GM23248 (cell line): ENCODE data around the gene NFKBIB. TPM values are rescaled to one million over a fixed set of nuclear protein-coding genes. Genes with fewer than 3 reads are reported as not detected.

Experiments used
- DNase-seq: peaks from one replicate; pipeline ENCODE4 v3.0.0-alpha.2; 2015
- H2AFZ ChIP-seq: fragments of 200-600 bp; sonication (generic); 2 replicates; pipeline ENCODE4 v1.6.1; 2016; ENCODE audit warnings: antibody characterized with exemption
- H3F3A ChIP-seq: fragments of 200-600 bp; sonication (generic); 2 replicates; pipeline ENCODE4 v1.6.1; 2016; ENCODE audit warnings: mild to moderate bottlenecking, antibody characterized with exemption, mixed run types; ENCODE audit not compliant: insufficient read depth
- H3K27ac ChIP-seq: fragments of 200-600 bp; sonication (generic); 2 replicates; pipeline ENCODE4 v1.5.1; 2016; ENCODE audit warnings: mild to moderate bottlenecking
- H3K27me3 ChIP-seq: fragments of 200-600 bp; sonication (generic); replicated peaks from 2 replicates; pipeline ENCODE4 v1.6.1; 2016; ENCODE audit warnings: mild to moderate bottlenecking; ENCODE audit not compliant: insufficient read depth
- H3K36me3 ChIP-seq: fragments of 200-600 bp; sonication (generic); 2 replicates; pipeline ENCODE4 v1.6.1; 2016; ENCODE audit warnings: low read depth, mild to moderate bottlenecking
- H3K4me1 ChIP-seq: fragments of 200-600 bp; sonication (generic); 2 replicates; pipeline ENCODE4 v1.6.1; 2016; ENCODE audit warnings: mild to moderate bottlenecking; ENCODE audit not compliant: insufficient read depth
- H3K4me2 ChIP-seq: fragments of 200-600 bp; sonication (generic); one replicate; pipeline ENCODE4 v1.6.1; 2016; ENCODE audit warnings: mild to moderate bottlenecking; ENCODE audit not compliant: unreplicated experiment
- H3K4me3 ChIP-seq: fragments of 200-600 bp; sonication (generic); 2 replicates; pipeline ENCODE4 v1.5.1; 2016; ENCODE audit warnings: mild to moderate bottlenecking
- H3K79me2 ChIP-seq: fragments of 200-600 bp; sonication (generic); 2 replicates; pipeline ENCODE4 v1.6.1; 2016; ENCODE audit warnings: mild to moderate bottlenecking; ENCODE audit not compliant: insufficient read depth
- H3K9ac ChIP-seq: fragments of 200-600 bp; sonication (generic); 2 replicates; pipeline ENCODE4 v1.6.1; 2016; ENCODE audit warnings: mild to moderate bottlenecking
- H3K9me2 ChIP-seq: fragments of 200-600 bp; sonication (generic); 2 replicates; pipeline ENCODE4 v1.6.1; 2016; ENCODE audit warnings: mixed run types, mild to moderate bottlenecking, moderate library complexity; ENCODE audit not compliant: insufficient read depth
- H3K9me3 ChIP-seq: fragments of 200-600 bp; sonication (generic); one replicate; pipeline ENCODE4 v1.6.1; 2017; ENCODE audit warnings: low read depth
- H4K20me1 ChIP-seq: fragments of 200-600 bp; sonication (generic); 2 replicates; pipeline ENCODE4 v1.6.0; 2016; ENCODE audit not compliant: insufficient read depth
- EZH2 ChIP-seq: fragments of 200-600 bp; sonication (generic); IDR thresholded peaks from 2 replicates; pipeline ENCODE4 v1.6.1; 2018; ENCODE audit warnings: antibody characterized with exemption, mild to moderate bottlenecking; ENCODE audit not compliant: insufficient read depth, poor library complexity, severe bottlenecking
- EZH2phosphoT487 ChIP-seq: fragments of 200-600 bp; sonication (generic); IDR thresholded peaks from 2 replicates; pipeline ENCODE4 v1.6.1; 2018; ENCODE audit warnings: antibody characterized with exemption, moderate library complexity, mild to moderate bottlenecking, low read depth; ENCODE audit not compliant: insufficient read depth
- WGBS, 2 experiments: methylation state at CpG; one replicate each; pipeline ENCODE4 v1.1.6; 2015 to 2017; ENCODE audit warnings: low lambda C conversion rate in 2 of 2, low coverage in 1 of 2; ENCODE audit errors: missing lambda C conversion rate in 2 of 2; 5-methylcytosine and 5-hydroxymethylcytosine counted together
- in situ Hi-C: fragments of 300-500 bp; cut with MboI; formaldehyde crosslinking; loops from 2 replicates; pipeline ENCODE4 v1.15.0; 2020
- polyA plus RNA-seq: library from polyadenylated mRNA; unstranded; fragments of >200 nt; fragmentation: Nextera tagmentation; extraction: Ambion mirVana; gene quantifications from 2 replicates; pipeline ENCODE4 v1.2.1, GENCODE V29; 2016
- total RNA-seq: library from RNA; depleted of rRNA; stranded (reverse); fragments of >200 nt; shearing (Covaris generic); gene quantifications from 2 replicates; pipeline ENCODE4 v1.2.3, GENCODE V29; 2014

The NFKBIB gene
- total and polyA plus RNA-seq, 2 experiments from 2014 or later: 12.8 to 18.0 TPM

DNA sequence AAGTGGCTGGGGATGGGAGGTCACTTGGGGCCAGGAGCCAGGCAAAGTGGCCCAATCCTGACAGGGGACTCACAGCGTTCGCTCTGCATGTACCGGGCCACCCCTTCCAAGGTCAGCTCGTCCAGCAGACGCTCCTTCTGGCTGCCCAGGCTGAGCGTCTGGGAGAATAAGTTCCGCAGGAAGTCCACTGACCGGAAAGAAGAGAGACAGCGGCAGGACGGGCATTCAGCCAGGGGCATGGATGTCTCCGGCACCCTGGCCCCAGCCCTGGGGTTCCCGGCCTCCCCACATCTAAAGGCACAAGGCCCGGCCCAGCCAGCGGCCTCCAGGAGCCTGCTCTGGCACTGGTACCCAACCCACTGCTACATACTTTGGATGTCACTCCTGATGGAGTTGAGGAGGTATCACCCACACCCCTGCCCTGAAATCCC lies 6.4 kb upstream of the NFKBIB start:
- in situ Hi-C loops: no loop called here
- H3K27me3 ChIP-seq: no peaks in the 10 kb centered on the region
- H3K9ac ChIP-seq: no peak overlapping the region
- H3K4me1 ChIP-seq: peaks cover 1% of the 10 kb centered on the region
- H3K9me2 ChIP-seq: no peaks in the 10 kb centered on the region
- 94 to 99% methylated on average over 11 to 14 of the region's 14 CpGs for WGBS, 2 experiments
- no peak overlapping the region for H2AFZ ChIP-seq
- no peak overlapping the region for H3K27ac ChIP-seq
- TF ChIP-seq EZH2phosphoT487: no peak
- no peak for TF ChIP-seq EZH2
- no peaks in the 10 kb centered on the region for H3K36me3 ChIP-seq
- no peak overlapping the region for H3K4me2 ChIP-seq
- no peaks in the 10 kb centered on the region for H3F3A ChIP-seq
- no peaks in the 10 kb centered on the region for H4K20me1 ChIP-seq
- no peak for DNase-seq
- H3K79me2 ChIP-seq: peaks cover 22% of the 10 kb centered on the region
- no peak overlapping the region for H3K4me3 ChIP-seq
- no peaks in the 10 kb centered on the region for H3K9me3 ChIP-seq

DNA sequence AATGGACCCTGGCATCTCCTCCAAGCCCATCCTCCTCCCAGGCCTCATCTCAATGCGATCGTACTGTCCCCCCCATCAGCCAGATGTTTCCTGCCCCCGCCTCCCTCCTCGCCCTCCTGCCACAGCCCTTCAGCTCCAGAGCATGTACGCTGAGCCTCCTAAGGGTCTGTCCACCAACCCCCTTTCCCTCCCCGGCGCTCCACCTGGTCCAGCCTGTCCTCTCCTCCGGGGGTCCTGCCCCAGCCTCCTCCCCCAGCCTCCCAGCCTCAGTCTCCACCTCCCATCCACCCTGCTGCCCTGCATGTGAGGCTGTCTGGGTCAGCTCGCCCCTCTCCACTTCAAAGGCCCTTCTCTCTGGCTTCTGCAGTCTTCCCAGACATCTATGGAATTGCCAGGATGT lies 4.8 kb upstream of the NFKBIB start:
- Histone ChIP-seq H3K27ac (no peak overlapping the region), H3K4me3 (no peak overlapping the region), H3K36me3 (no peaks in the 10 kb centered on the region), H3K9me2 (no peaks in the 10 kb centered on the region), H3K9me3 (no peaks in the 10 kb centered on the region), H4K20me1 (no peaks in the 10 kb centered on the region), H3K9ac (no peak overlapping the region), H3K79me2 (peaks cover 30% of the 10 kb centered on the region), H3K27me3 (no peaks in the 10 kb centered on the region), H3F3A (no peaks in the 10 kb centered on the region), H3K4me1 (peaks cover 6% of the 10 kb centered on the region), H2AFZ (no peak overlapping the region), H3K4me2 (no peak overlapping the region)
- in situ Hi-C loops: no loop called here
- 62 to 79% methylated on average over 4 to 9 of the region's 9 CpGs for WGBS, 2 experiments
- no peak for TF ChIP-seq EZH2phosphoT487
- no peak for TF ChIP-seq EZH2
- no peak for DNase-seq

DNA sequence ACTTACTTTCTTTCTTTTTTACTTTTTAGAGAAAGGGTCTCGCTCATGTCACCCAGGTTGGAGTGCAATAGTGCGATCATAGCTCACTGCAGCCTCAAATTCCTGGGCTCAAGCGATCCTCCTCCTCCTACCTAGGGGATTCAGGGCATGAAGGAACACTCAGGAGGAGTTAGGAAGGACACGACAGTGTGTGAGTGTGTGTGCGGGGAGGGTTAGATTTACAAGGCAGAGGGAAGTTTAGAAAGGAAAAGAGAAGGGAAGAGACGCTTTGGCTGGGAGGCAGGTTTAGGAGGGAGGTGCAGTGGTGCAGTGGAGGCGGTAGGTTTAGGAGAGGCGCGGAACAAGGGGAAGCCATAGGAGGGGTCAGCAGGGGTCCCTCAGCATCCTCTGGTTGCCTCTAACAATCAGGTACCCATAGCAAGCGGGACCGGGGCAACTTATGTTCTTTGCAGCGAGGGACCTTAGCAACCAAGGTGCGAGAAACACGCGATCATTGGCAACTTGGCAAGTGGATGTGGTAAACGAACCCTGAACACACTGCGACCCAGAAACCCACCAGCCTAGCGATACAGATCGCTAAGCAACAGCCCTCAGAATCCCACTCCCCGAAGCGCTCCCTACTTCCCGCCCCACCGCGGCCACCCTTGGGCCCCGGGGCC lies 852 bp upstream of the NFKBIB start:
- 8 to 13% methylated on average over 21 to 25 of the region's 25 CpGs for WGBS, 2 experiments
- Histone ChIP-seq H3K36me3 (no peaks in the 10 kb centered on the region), H3F3A (peaks cover 8% of the 10 kb centered on the region; the same call in 1 of the 2 replicates), H3K27me3 (no peaks in the 10 kb centered on the region), H3K27ac (peak overlapping the region; percentile 58), H4K20me1 (no peaks in the 10 kb centered on the region), H3K4me3 (peak overlapping the region; percentile 92), H3K9me2 (no peaks in the 10 kb centered on the region), H2AFZ (peak overlapping the region; percentile 94), H3K4me2 (peak overlapping the region; percentile 99), H3K9me3 (no peaks in the 10 kb centered on the region), H3K4me1 (peaks cover 13% of the 10 kb centered on the region), H3K9ac (peak overlapping the region; percentile 91), H3K79me2 (peaks cover 65% of the 10 kb centered on the region)
- DNase-seq: peak; percentile 57
- in situ Hi-C loops: no loop called here
- TF ChIP-seq EZH2phosphoT487 (no peak), EZH2 (no peak)

DNA sequence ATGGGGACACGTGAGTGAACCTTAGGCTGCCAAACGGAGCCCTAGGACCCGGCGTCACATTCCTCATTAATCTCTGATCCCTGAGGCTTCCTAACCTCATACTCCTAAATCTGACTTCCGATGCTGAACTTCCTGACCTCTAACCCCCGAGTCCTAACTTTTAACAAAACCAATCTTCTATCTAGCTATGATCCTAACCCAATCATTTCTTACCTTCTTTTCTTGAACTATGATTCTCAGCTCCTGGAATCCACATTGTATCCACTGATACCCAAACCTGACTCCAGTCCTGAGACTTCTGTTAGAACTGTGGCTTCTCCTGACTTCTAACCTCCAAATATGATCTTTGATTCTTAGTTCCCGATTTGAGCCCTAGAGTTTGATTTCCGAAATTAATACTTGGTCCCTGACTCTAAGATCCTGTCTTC lies 447 bp downstream of the NFKBIB start:
- no peaks in the 10 kb centered on the region for H3K9me3 ChIP-seq
- no peaks in the 10 kb centered on the region for H4K20me1 ChIP-seq
- peak overlapping the region; percentile 100 for H3K4me2 ChIP-seq
- peak; percentile 30 for DNase-seq
- H3K4me1 ChIP-seq: peaks cover 13% of the 10 kb centered on the region
- H3K27me3 ChIP-seq: no peaks in the 10 kb centered on the region
- peaks cover 72% of the 10 kb centered on the region for H3K79me2 ChIP-seq
- no peak for TF ChIP-seq EZH2phosphoT487
- no peak for TF ChIP-seq EZH2
- 0% methylated on average over 8 of the region's 8 CpGs for WGBS, 2 experiments
- peak overlapping the region; percentile 92 for H2AFZ ChIP-seq
- peak overlapping the region; percentile 69 for H3K27ac ChIP-seq
- peak overlapping the region; percentile 91 for H3K9ac ChIP-seq
- no peaks in the 10 kb centered on the region for H3K9me2 ChIP-seq
- no peaks in the 10 kb centered on the region for H3K36me3 ChIP-seq
- in situ Hi-C loops: no loop called here
- peaks cover 8% of the 10 kb centered on the region; the same call in 1 of the 2 replicates for H3F3A ChIP-seq
- H3K4me3 ChIP-seq: peak overlapping the region; percentile 92
